B cell (primary cell): ENCODE measurements around the gene DNAH11. TPM values are rescaled to one million over a fixed set of nuclear protein-coding genes. Genes with fewer than 3 reads are reported as not detected.

Experiments used
- ATAC-seq: fragments of 200-7000 bp; cut with Tn5 transposase; one replicate; pipeline ENCODE4 v1.10.0; 2021; ENCODE audit warnings: low read depth, mild to moderate bottlenecking, moderate number of reproducible peaks, moderate library complexity
- CTCF ChIA-PET: fragments of 350-600 bp; sonication (Branson Sonifier 250); formaldehyde crosslinking; loops from one replicate; lab custom pipeline; 2021; ENCODE audit warnings: antibody characterized with exemption, inconsistent platforms; lab: Charles Lee
- POLR2A ChIA-PET: fragments of 350-600 bp; sonication (Branson Sonifier 250); formaldehyde crosslinking; loops from one replicate; lab custom pipeline; 2021; ENCODE audit warnings: antibody characterized with exemption; lab: Charles Lee
- DNase-seq: peaks from one replicate; pipeline ENCODE4 v3.0.0; 2013
- H2AFZ ChIP-seq: 2 replicates; pipeline ENCODE4 v1.6.1; 2012; ENCODE audit warnings: mild to moderate bottlenecking, low read depth, low read length; ENCODE audit not compliant: insufficient read depth, poor library complexity, severe bottlenecking
- H3K27ac ChIP-seq, 2 donors: 1 replicate in 1 of 2; 2 replicates in 1 of 2; pipeline ENCODE4 v1.5.1; 2012 to 2013; ENCODE audit warnings: low read length in 2 of 2, mild to moderate bottlenecking in 2 of 2, moderate library complexity in 1 of 2
- H3K27me3 ChIP-seq, 4 experiments: fragments of 200-600 bp in 1 of 4; sonication (generic) in 1 of 4; replicated peaks in 1 of 4; 1 replicate in 2 of 4; 2 replicates in 2 of 4; pipeline versions ENCODE4 v1.6.1 to v1.7.0; 2013 to 2016; ENCODE audit warnings: low read length in 3 of 4, mild to moderate bottlenecking in 2 of 4, mixed read lengths in 1 of 4, moderate library complexity in 1 of 4; ENCODE audit not compliant: insufficient read depth in 4 of 4, control insufficient read depth in 3 of 4; ENCODE audit errors: control extremely low read depth in 1 of 4
- H3K36me3 ChIP-seq, 2 experiments: replicated peaks in 1 of 2; 1 replicate in 1 of 2; 2 replicates in 1 of 2; pipeline versions ENCODE4 v1.6.1 to v1.7.1; 2013; ENCODE audit warnings: low read length in 1 of 2; ENCODE audit not compliant: insufficient read depth in 2 of 2, control insufficient read depth in 1 of 2; ENCODE audit errors: control extremely low read depth in 1 of 2, extremely low read depth in 1 of 2
- H3K4me1 ChIP-seq, 2 donors: fragments of 200-600 bp in 1 of 2; sonication (generic) in 1 of 2; 1 replicate in 1 of 2; 2 replicates in 1 of 2; pipeline versions ENCODE4 v1.5.1 to v1.6.1; 2013 to 2017; ENCODE audit warnings: low read length in 2 of 2; ENCODE audit not compliant: control insufficient read depth in 2 of 2, insufficient read depth in 2 of 2
- H3K4me2 ChIP-seq: replicated peaks from 2 replicates; pipeline ENCODE3; 2012; ENCODE audit warnings: mild to moderate bottlenecking, low read depth, low read length; ENCODE audit not compliant: poor library complexity, severe bottlenecking
- H3K4me3 ChIP-seq, 5 experiments: fragments of 200-600 bp in 1 of 5; sonication (generic) in 1 of 5; 1 replicate in 3 of 5; 2 replicates in 2 of 5; pipeline versions ENCODE4 v1.5.1 to v1.7.0; 2011 to 2016; ENCODE audit warnings: low read length in 4 of 5, mild to moderate bottlenecking in 4 of 5, low read depth in 2 of 5, control low read depth in 1 of 5, moderate library complexity in 1 of 5; ENCODE audit not compliant: insufficient read depth in 1 of 5; ENCODE audit errors: control extremely low read depth in 1 of 5, extremely low read depth in 1 of 5
- H3K79me2 ChIP-seq: fragments of 200-600 bp; sonication (generic); one replicate; pipeline ENCODE4 v1.6.0; 2016; ENCODE audit warnings: low read length; ENCODE audit not compliant: control insufficient read depth, insufficient read depth
- H3K9ac ChIP-seq: fragments of 200-600 bp; sonication (generic); 2 replicates; pipeline ENCODE4 v1.6.1; 2017; ENCODE audit warnings: mild to moderate bottlenecking, low read length, moderate library complexity
- H3K9me3 ChIP-seq, 3 donors: one replicate each; pipeline versions ENCODE4 v1.6.1 to v1.7.1; 2013; ENCODE audit warnings: low read length in 2 of 3; ENCODE audit not compliant: control insufficient read depth in 2 of 3, insufficient read depth in 1 of 3; ENCODE audit errors: control extremely low read depth in 1 of 3
- H4K20me1 ChIP-seq: 2 replicates; pipeline ENCODE4 v1.6.0; 2012; ENCODE audit warnings: mild to moderate bottlenecking, low read length; ENCODE audit not compliant: insufficient read depth, control insufficient read depth, poor library complexity, severe bottlenecking
- H3K27ac Mint-ChIP-seq: one replicate; pipeline ENCODE4 v1.8.0; 2021; ENCODE audit warnings: mixed read lengths
- H3K27me3 Mint-ChIP-seq: one replicate; pipeline ENCODE4 v1.8.0; 2021; ENCODE audit warnings: mixed read lengths
- H3K4me1 Mint-ChIP-seq: one replicate; pipeline ENCODE4 v1.8.0; 2021; ENCODE audit warnings: mixed read lengths
- H3K4me3 Mint-ChIP-seq: one replicate; pipeline ENCODE4 v1.8.0; 2021; ENCODE audit warnings: mixed read lengths
- H3K9me3 Mint-ChIP-seq: one replicate; pipeline ENCODE4 v1.8.0; 2022; ENCODE audit warnings: mixed read lengths; ENCODE audit not compliant: insufficient read depth
- EZH2 ChIP-seq: IDR thresholded peaks from 2 replicates; pipeline ENCODE4 v1.6.1; 2012; ENCODE audit warnings: borderline replicate concordance, low read depth, mild to moderate bottlenecking, moderate library complexity, low read length; ENCODE audit not compliant: insufficient read depth, poor library complexity, severe bottlenecking
- WGBS: methylation state at CpG from one replicate; pipeline ENCODE4 v1.1.5; 2013; ENCODE audit warnings: missing lambda C conversion rate; ENCODE audit not compliant: insufficient coverage; 5-methylcytosine and 5-hydroxymethylcytosine counted together
- intact Hi-C: fragments of 100-400 bp; cut with micrococcal nuclease; formaldehyde crosslinking; loops from one replicate; pipeline ENCODE4 v1.10.0; 2022
- polyA plus RNA-seq: library from polyadenylated mRNA; depleted of rRNA; stranded (reverse); fragments of >200 nt; gene quantifications from 2 replicates; pipeline ENCODE4 v1.2.3, GENCODE V29; 2012
- total RNA-seq, 2 donors: library from RNA; stranded (reverse); fragments of 120-200 nt in 1 of 2; gene quantifications; 1 replicate in 1 of 2; 2 replicates in 1 of 2; pipeline versions ENCODE4 v1.2.3 to v1.2.4, GENCODE V29; 2013 to 2022
- TF ChIP-seq, protein P1 (sequence below): fragments of 200-600 bp; IDR thresholded peaks from one replicate; pipeline ENCODE4 v1.8.0; 2022; ENCODE audit warnings: antibody characterized with exemption, mild to moderate bottlenecking

DNAH11 gene
- total and polyA plus RNA-seq, 2 donors (not counting 1 experiment from before 2014, with no cell fraction given) = not detected

DNA sequence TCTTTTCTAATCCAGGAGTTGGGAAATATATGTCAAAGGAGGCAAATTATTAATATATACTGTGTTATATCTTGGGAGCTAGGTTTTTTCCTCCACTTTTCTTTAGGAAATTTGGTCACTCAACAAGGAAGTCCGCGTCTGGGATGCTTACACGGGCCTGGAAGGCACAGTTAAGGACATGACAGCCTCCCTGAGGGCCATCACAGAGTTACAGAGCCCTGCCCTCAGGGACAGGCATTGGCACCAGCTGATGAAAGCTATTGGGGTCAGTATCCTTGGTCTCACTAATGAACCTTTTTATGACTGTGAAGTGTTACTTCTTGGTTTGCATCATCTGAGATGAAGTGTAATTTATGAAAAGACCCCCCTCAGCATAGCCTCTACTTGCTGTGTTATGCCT, 74.7 kb downstream of the DNAH11 start:
- H3K4me1 ChIP-seq = no peaks in the 10 kb centered on the region
- H2AFZ ChIP-seq = no peak overlapping the region
- Mint-ChIP-seq H3K4me1 (no peaks in the 10 kb centered on the region), H3K4me3 (no peak overlapping the region), H3K27ac (no peak overlapping the region), H3K9me3 (peaks cover 3% of the 10 kb centered on the region), H3K27me3 (peaks cover 22% of the 10 kb centered on the region)
- no peak for DNase-seq
- no peaks in the 10 kb centered on the region for H3K9me3 ChIP-seq
- ChIA-PET CTCF (no interaction called here), POLR2A (no interaction called here)
- intact Hi-C loops = no loop called here
- no peak overlapping the region for H3K27ac ChIP-seq
- peaks cover 0 to 3% (median 0%) of the 10 kb centered on the region in 4 experiments for H3K27me3 ChIP-seq
- no peak overlapping the region for H3K9ac ChIP-seq
- WGBS = 65% methylated on average over 3 of the region's 3 CpGs
- no peaks in the 10 kb centered on the region for H3K36me3 ChIP-seq
- H4K20me1 ChIP-seq = no peaks in the 10 kb centered on the region
- H3K4me3 ChIP-seq = no peak overlapping the region
- TF ChIP-seq EZH2 = no peak
- TF ChIP-seq, protein P1, sequence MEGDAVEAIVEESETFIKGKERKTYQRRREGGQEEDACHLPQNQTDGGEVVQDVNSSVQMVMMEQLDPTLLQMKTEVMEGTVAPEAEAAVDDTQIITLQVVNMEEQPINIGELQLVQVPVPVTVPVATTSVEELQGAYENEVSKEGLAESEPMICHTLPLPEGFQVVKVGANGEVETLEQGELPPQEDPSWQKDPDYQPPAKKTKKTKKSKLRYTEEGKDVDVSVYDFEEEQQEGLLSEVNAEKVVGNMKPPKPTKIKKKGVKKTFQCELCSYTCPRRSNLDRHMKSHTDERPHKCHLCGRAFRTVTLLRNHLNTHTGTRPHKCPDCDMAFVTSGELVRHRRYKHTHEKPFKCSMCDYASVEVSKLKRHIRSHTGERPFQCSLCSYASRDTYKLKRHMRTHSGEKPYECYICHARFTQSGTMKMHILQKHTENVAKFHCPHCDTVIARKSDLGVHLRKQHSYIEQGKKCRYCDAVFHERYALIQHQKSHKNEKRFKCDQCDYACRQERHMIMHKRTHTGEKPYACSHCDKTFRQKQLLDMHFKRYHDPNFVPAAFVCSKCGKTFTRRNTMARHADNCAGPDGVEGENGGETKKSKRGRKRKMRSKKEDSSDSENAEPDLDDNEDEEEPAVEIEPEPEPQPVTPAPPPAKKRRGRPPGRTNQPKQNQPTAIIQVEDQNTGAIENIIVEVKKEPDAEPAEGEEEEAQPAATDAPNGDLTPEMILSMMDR = no peak
- no peaks in the 10 kb centered on the region for H3K79me2 ChIP-seq
- H3K4me2 ChIP-seq = no peak overlapping the region
- no peak for ATAC-seq

DNA sequence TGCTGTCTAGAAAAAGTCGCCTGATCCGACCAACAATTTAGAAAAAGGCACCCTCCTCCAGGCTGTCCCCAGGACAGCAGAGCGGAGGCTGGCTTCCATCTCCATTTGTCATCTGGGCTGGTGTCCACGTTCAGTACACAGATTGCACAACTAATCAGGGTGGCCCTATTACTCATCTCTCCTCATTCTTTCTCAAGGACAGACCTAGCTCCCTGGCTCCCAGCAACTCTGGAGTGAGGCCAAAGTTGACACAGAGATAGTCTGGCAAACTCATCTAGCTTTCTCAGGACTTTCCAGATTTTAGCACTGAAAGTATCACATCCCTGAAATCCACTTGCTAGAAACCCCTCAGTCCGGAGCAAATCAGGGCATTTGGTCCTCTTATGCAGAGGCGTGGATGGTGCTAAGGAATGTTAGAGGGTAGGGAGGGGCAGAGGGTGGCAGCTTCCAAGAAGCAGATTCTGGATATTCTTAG, 75.1 kb downstream of the DNAH11 start:
- ChIA-PET POLR2A (no interaction called here), CTCF (no interaction called here)
- no peaks in the 10 kb centered on the region for H3K79me2 ChIP-seq
- no peak for ATAC-seq
- TF ChIP-seq, protein P1 = no peak
- TF ChIP-seq EZH2 = no peak
- no peak overlapping the region for H3K27ac ChIP-seq
- H3K9me3 ChIP-seq = no peaks in the 10 kb centered on the region
- H3K9ac ChIP-seq = no peak overlapping the region
- no peak overlapping the region for H3K4me2 ChIP-seq
- 100% methylated on average over 4 of the region's 6 CpGs for WGBS
- no peaks in the 10 kb centered on the region for H4K20me1 ChIP-seq
- Mint-ChIP-seq H3K4me3 (no peak overlapping the region), H3K4me1 (no peaks in the 10 kb centered on the region), H3K9me3 (peaks cover 3% of the 10 kb centered on the region), H3K27ac (no peak overlapping the region), H3K27me3 (peaks cover 22% of the 10 kb centered on the region)
- no peak overlapping the region for H3K4me3 ChIP-seq
- DNase-seq = no peak
- H3K4me1 ChIP-seq = no peaks in the 10 kb centered on the region
- intact Hi-C loops = no loop called here
- no peaks in the 10 kb centered on the region for H3K36me3 ChIP-seq
- peaks cover 0 to 3% (median 0%) of the 10 kb centered on the region in 4 experiments for H3K27me3 ChIP-seq
- H2AFZ ChIP-seq = no peak overlapping the region
